Muscle layer of colon (tissue), 2 donors: ENCODE results near the gene NUBP1.
"Not testable (repeated sequence)": the region's sequence is repeated elsewhere in the genome, so short reads cannot be mapped to it uniquely, and the experiment has no call there.

Experiments
- H3K27ac ChIP-seq: one replicate; pipeline ENCODE4 v1.7.0; 2013; ENCODE audit warnings: low read depth, mild to moderate bottlenecking, low read length, moderate library complexity
- H3K27me3 ChIP-seq, 2 donors: one replicate each; pipeline ENCODE4 v1.7.0; 2013; ENCODE audit warnings: low read length in 2 of 2, mild to moderate bottlenecking in 2 of 2; ENCODE audit not compliant: insufficient read depth in 2 of 2, control insufficient read depth in 1 of 2
- H3K36me3 ChIP-seq: one replicate; pipeline ENCODE4 v1.7.0; 2013; ENCODE audit warnings: mild to moderate bottlenecking, low read length; ENCODE audit not compliant: insufficient read depth
- H3K4me1 ChIP-seq: one replicate; pipeline ENCODE4 v1.7.0; 2013; ENCODE audit warnings: mild to moderate bottlenecking, low read length; ENCODE audit not compliant: insufficient read depth
- H3K4me3 ChIP-seq, 2 donors: one replicate each; pipeline ENCODE4 v1.7.0; 2013; ENCODE audit warnings: low read length in 2 of 2, low read depth in 1 of 2, mild to moderate bottlenecking in 1 of 2, moderate library complexity in 1 of 2
- H3K9ac ChIP-seq: one replicate; pipeline ENCODE4 v1.7.0; 2013; ENCODE audit warnings: low read length
- H3K9me3 ChIP-seq: one replicate; pipeline ENCODE4 v1.7.0; 2013; ENCODE audit warnings: mild to moderate bottlenecking, low read length
- donor health status: abdominal sarcoma.
- donor health status: Adenocarcinoma of cecum.

Gene NUBP1

DNA sequence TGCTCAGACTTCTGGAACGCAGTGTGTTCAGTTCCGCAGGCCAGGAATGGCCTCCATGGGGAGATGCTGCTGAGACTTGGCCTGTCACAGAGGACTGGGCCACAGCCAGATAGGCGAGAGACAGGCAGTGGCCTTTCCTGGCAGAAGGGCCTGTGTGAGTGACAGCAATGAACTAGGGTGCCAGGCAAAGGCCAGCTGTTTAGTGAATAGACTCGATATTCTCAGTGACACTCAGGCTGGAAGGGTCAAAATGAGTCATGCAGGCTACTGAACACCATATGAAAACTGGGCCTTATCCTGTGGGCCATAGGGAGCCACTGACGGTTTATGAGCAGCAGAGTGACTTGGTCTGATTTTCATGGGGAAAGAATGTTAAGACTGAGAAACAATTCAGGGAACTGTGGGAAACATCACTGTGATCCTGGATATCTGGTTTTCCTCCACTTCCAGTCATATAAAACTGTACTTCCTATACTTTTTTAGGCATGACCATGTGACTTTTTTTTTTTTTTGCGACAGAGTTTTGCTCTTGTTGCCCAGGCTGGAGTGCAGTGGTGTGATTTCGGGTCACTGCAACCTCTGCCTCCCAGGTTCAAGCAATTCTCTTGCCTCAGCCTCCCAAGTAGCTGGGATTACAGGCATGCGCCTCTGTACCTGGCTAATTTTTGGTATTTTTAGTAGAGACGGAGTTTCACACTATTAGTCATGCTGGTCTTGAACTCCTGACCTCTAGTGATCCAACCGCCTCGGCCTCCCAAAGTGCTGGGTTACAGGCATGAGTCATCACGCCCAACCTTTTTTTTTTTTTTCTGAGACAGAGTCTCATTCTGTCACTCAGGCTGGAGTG is 5.2 kb upstream of the NUBP1 start:
- H3K27ac ChIP-seq, result no peak overlapping the region

DNA sequence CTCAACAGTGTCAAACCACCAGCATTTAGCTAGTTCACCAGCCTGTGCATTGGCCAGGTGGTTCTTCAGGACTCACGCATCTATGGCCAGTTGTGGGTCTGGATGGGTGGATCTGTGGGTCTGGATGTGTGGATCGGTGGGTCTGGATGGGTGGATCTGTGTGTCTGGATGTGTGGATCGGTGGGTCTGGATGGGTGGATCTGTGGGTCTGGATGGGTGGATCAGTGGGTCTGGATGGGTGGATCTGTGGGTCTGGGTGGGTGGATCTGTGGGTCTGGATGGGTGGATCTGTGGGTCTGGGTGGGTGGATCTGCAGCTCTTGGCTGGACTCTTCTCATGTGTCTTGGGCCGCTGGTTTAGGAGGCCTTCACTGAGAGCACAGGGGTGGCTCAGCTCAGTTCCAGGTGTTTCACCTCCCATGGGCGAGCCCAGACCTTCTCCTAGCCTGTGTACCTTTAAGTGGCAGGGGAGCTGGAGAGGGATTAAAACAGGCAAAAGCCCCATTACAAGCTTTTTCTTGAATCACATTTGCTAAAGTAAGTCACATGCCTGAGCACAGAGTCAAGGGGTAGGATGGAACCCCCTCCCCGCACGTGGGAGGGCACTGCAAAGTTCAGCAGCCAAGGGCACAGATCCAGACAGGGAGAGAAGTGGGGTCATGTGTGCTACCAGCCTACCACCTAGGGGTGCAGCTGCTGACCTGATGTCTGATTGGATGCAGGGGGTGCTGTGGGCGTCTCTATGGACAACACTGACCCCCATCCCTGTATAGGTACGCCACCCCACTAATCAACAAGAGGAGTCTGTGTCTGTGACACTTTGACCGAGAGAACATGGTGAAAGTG is 3.4 kb upstream of the NUBP1 start:
- Histone ChIP-seq H3K9me3 (no peaks in the 10 kb centered on the region), H3K4me3 (no peak overlapping the region), H3K4me1 (peaks cover 28% of the 10 kb centered on the region), H3K9ac (no peak overlapping the region), H3K27ac (no peak overlapping the region), H3K36me3 (no peaks in the 10 kb centered on the region), H3K27me3 (no peaks in the 10 kb centered on the region)

More for the DNA sequence above, 5.2 kb upstream of the NUBP1 start:
- Histone ChIP-seq H3K4me1 (peaks cover 19% of the 10 kb centered on the region), H3K36me3 (no peaks in the 10 kb centered on the region), H3K9me3 (no peaks in the 10 kb centered on the region), H3K9ac (no peak overlapping the region), H3K27me3 (no peaks in the 10 kb centered on the region), H3K4me3 (no peak overlapping the region)

DNA sequence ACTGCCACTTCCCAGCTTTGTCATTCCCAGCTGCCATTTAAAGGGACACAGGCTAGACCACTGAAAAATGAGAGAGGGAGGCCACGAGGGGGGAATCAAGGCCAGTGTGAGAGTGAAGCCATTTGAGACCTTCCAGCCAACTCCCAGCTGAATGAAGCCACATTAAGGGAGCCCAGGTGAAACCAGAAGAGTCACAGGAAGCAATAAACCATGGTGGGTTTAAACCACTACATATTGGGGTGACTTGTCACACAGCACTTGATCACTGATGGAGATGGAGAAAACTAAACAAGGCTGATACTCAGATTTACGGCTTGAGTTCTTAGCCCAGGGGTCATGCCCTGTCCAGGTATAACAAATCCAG is 2.8 kb upstream of the NUBP1 start:
- H3K27me3 ChIP-seq, result no peaks in the 10 kb centered on the region
- H3K4me3 ChIP-seq, result no peak overlapping the region
- H3K4me1 ChIP-seq, result peaks cover 34% of the 10 kb centered on the region
- H3K27ac ChIP-seq, result no peak overlapping the region
- no peaks in the 10 kb centered on the region for H3K36me3 ChIP-seq
- no peak overlapping the region for H3K9ac ChIP-seq
- H3K9me3 ChIP-seq, result no peaks in the 10 kb centered on the region

DNA sequence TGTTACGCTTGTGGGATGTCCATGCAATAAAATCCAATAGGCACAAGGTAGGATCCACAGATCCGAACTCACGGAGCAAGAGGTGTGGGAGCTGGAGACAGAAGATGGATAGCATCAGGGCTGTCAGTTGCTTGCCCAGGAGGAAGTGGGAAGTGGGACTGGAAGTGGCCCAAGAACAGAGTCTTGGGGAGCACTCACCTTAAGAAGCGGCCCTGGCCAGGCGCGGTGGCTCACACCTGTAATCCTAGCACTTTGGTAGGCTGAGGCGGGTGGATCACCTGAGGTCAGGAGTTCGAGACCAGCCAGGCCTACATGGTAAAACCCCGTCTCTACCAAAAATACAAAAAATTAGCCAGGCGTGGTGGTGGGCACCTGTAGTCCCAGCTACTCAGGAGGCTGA is 2.4 kb upstream of the NUBP1 start:
- not testable (repeated sequence) for H3K36me3 ChIP-seq, H3K27me3 ChIP-seq, H3K27ac ChIP-seq, H3K9me3 ChIP-seq, H3K4me3 ChIP-seq, H3K9ac ChIP-seq
- peaks cover 38% of the 10 kb centered on the region for H3K4me1 ChIP-seq

DNA sequence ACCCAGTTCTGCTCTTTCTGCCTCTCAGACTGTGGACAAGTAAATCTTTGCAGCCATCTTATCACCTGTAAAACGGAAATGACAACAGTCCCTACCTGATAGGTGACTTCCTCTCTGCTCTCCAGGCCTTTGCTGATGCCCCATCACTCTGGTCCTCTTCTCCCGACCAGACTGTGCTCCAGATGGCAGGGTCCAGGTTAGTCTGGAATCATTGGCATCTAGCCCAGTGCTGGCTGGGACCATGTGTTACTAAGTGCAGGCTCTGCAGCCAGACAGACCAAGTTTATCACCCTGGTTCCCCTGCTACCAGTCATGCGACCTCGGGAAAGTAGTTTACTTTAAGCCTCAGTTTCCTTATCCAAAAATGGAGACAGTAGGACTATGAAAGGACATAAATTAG is 1.8 kb upstream of the NUBP1 start:
- Histone ChIP-seq H3K4me1 (peaks cover 37% of the 10 kb centered on the region), H3K36me3 (peaks cover 2% of the 10 kb centered on the region), H3K27ac (no peak overlapping the region)

DNA sequence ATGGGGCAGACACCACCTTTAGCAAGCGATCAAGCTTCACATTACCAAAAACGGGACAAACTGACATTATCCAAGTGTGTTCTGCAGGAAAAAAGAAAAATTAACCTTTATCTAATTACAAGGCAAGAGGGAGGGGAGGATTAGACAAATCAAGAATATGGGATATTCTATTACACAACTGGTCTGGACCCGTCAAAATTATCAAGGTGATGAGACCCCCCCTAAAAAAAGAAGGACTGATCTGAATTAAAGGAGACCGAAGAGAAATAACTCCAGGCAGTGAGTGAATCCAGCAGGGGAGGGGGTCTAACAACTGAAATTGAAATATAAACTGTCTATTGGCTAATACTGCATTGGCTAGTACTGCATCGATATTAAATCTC is 424 bp upstream of the NUBP1 start:
- Histone ChIP-seq H3K36me3 (peaks cover 14% of the 10 kb centered on the region), H3K9me3 (no peaks in the 10 kb centered on the region), H3K27ac (peak overlapping the region; percentile 79), H3K27me3 (no peaks in the 10 kb centered on the region), H3K9ac (no peak overlapping the region), H3K4me1 (peaks cover 28% of the 10 kb centered on the region), H3K4me3 (peak overlapping the region; percentile 51 to 57)

More for the DNA sequence above, 1.8 kb upstream of the NUBP1 start:
- Histone ChIP-seq H3K9ac (no peak overlapping the region), H3K4me3 (no peak overlapping the region), H3K27me3 (no peaks in the 10 kb centered on the region), H3K9me3 (no peaks in the 10 kb centered on the region)

DNA sequence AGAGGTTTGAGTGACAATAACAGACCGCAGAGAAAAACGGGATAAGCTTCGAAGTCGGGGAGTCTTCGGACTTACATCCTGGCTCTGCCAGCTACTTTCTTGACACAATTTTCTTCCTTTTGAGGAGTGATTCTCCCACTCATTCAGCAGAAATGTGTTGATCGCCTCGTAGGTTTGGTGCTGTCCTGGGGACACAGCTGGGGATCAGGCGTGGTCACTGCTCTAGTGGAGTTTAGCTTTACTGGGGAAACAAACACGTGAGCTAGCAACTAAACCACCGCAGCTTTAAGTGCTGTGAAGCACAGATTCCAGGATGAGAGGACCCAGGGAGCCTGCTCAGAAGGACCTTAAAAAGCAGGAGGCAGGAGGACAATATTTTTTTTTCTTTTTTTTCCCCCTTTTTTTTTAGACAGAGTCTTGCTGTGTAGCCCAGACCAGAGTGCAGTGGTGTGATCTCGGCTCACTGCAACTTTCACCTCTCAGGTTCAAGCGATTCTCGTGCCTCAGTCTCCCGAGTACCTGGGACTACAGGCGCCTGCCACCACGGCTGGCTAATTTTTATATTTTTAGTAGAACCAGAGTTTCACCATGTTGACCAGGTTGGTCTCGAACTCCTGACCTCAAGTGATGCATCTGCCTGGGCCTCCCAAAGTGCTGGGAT is 858 bp downstream of the NUBP1 start:
- Histone ChIP-seq H3K27ac (peak overlapping the region; percentile 79), H3K9ac (peak overlapping the region; percentile 40), H3K36me3 (peaks cover 27% of the 10 kb centered on the region), H3K4me3 (peak overlapping the region; percentile 54 to 57), H3K9me3 (no peaks in the 10 kb centered on the region), H3K27me3 (no peaks in the 10 kb centered on the region), H3K4me1 (peaks cover 26% of the 10 kb centered on the region)

DNA sequence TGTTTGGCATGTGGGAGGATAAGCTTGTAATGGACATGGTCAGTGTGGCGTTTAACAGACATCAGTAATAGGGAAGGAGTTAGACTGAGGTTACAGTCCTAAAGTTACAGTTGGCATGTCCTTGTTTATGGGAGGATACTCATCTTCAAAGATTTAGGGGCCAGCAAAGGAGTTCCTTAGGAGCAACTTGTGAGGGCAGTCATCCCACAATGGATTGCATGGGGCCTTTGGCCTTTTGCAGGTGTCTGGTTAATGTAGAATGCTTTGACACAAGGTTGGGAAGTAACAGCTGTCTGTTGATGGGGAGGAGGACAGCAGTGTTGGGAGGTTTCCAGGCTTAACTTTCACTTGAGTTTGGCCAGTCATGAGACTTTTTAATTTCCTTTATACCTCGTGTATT is 2.2 kb downstream of the NUBP1 start:
- Histone ChIP-seq H3K36me3 (peaks cover 36% of the 10 kb centered on the region), H3K9ac (no peak overlapping the region), H3K27me3 (no peaks in the 10 kb centered on the region), H3K27ac (peak overlapping the region; percentile 29), H3K4me1 (peaks cover 26% of the 10 kb centered on the region), H3K4me3 (no peak overlapping the region), H3K9me3 (no peaks in the 10 kb centered on the region)

DNA sequence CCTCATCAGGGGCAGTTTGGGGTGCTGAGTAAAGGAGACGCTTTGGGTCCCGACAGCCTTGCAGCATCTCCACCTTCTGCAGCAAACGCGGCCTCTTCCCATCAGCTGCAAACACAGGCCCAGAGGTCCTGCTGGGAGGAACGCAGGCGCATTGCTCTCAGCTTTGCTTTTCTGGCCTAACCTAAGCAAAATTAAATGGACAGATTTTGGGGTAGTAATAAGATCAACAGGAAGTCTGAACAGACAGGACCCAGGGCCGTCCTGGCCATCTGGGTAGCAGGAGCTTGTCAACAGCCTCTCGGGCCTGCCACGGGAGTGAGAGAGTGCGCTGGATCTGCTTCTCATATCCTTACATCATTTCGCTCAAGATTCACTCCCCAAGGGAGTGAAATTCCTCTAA is 7.2 kb downstream of the NUBP1 start:
- Histone ChIP-seq H3K4me3 (no peak overlapping the region), H3K9ac (no peak overlapping the region), H3K9me3 (no peaks in the 10 kb centered on the region), H3K4me1 (peaks cover 5% of the 10 kb centered on the region), H3K27ac (no peak overlapping the region), H3K27me3 (no peaks in the 10 kb centered on the region), H3K36me3 (peaks cover 64% of the 10 kb centered on the region)

DNA sequence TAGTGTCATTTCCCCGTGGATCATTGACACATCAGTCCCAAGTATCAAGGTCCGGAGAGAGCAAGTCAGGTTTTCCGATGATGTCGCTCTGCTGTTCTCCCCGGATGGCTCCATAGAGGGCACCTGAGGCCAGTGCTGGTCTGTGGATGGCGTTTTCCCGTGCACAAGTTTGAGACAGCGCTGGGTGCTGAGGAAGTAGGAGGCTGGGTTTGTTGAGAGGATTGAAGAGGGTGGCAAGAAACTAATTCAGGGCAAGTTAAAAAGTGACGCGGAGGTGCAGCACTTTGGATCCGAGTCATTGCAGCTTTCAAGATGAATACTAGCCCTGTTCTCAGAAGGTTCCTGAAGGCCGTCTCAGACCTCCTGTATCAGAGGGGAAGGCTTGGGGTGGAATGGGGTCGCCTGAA is 7.7 kb downstream of the NUBP1 start:
- no peak overlapping the region for H3K27ac ChIP-seq
- no peaks in the 10 kb centered on the region for H3K27me3 ChIP-seq
- no peak overlapping the region for H3K4me3 ChIP-seq
- no peaks in the 10 kb centered on the region for H3K4me1 ChIP-seq
- peaks cover 68% of the 10 kb centered on the region for H3K36me3 ChIP-seq
- no peaks in the 10 kb centered on the region for H3K9me3 ChIP-seq
- no peak overlapping the region for H3K9ac ChIP-seq

DNA sequence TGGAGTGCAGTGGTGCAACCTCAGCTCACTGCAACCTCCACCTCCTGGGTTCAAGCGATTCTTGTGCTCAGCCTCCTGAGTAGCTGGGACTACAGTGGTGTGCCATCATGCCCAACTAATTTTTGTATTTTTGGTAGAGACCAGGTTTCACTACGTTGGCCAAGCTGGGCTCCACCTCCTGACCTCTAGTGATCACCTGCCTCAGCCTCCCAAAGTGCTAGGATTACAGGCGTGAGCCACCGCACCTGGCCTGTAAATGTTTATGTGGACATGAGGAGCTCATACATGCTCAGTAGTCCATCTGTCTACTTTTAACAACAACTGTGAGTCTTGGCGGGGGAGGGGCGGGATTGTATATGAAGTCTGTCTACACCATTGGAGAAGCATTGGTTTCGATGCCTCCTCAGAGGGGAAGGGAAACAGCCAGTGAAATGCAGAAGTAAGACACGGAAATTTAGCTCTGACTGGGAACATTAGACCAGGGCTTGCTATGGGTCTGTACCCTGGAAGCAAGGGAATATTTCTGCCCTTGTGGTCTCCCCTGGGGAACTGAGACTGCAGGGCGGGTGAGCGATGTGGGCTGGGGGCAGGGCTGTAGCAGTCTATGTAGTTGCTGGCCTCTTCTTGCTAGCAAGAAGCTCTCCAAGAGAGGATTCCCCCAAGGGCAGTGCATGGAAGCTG is 9.3 kb downstream of the NUBP1 start:
- Histone ChIP-seq H3K9me3 (no peaks in the 10 kb centered on the region), H3K9ac (no peak overlapping the region), H3K27me3 (no peaks in the 10 kb centered on the region), H3K27ac (no peak overlapping the region), H3K4me1 (no peaks in the 10 kb centered on the region), H3K36me3 (peaks cover 73% of the 10 kb centered on the region), H3K4me3 (no peak overlapping the region)
